NT2/D1 (cell line): ENCODE results near the gene FH.

ENCODE experiments used
- DNase-seq: peaks from one replicate; pipeline ENCODE4 v3.0.0-alpha.2; 2011; ENCODE audit warnings: low read depth, low spot score
- H3K27me3 ChIP-seq: 2 replicates; pipeline ENCODE4 v1.6.0; 2011; ENCODE audit warnings: mild to moderate bottlenecking; ENCODE audit not compliant: insufficient read length, insufficient read depth
- H3K36me3 ChIP-seq: 2 replicates; pipeline ENCODE4 v1.6.1; 2011; ENCODE audit warnings: mild to moderate bottlenecking, low read length, mixed read lengths; ENCODE audit not compliant: insufficient read depth, insufficient read length
- H3K4me1 ChIP-seq: 2 replicates; pipeline ENCODE4 v1.5.1; 2011; ENCODE audit not compliant: insufficient read depth, insufficient read length
- H3K4me3 ChIP-seq: 2 replicates; pipeline ENCODE4 v1.5.1; 2011; ENCODE audit warnings: low read depth; ENCODE audit not compliant: insufficient read length
- H3K9ac ChIP-seq: 2 replicates; pipeline ENCODE4 v1.6.0; 2011; ENCODE audit warnings: low read depth; ENCODE audit not compliant: insufficient read length
- H3K9me3 ChIP-seq: 2 replicates; pipeline ENCODE4 v1.5.1; 2011; ENCODE audit warnings: mild to moderate bottlenecking, low read length; ENCODE audit not compliant: insufficient read depth
- SUZ12 ChIP-seq: IDR thresholded peaks from 2 replicates; pipeline ENCODE4 v1.6.1; 2011; ENCODE audit not compliant: insufficient read length, insufficient read depth; ENCODE audit errors: extremely low read depth
- YY1 ChIP-seq: IDR thresholded peaks from 2 replicates; pipeline ENCODE4 v1.6.1; 2011; ENCODE audit not compliant: insufficient read length, insufficient read depth
- ZNF274 ChIP-seq: IDR thresholded peaks from 2 replicates; pipeline ENCODE4 v1.6.1; 2011; ENCODE audit warnings: mild to moderate bottlenecking, low read depth, low read length

FH gene

DNA sequence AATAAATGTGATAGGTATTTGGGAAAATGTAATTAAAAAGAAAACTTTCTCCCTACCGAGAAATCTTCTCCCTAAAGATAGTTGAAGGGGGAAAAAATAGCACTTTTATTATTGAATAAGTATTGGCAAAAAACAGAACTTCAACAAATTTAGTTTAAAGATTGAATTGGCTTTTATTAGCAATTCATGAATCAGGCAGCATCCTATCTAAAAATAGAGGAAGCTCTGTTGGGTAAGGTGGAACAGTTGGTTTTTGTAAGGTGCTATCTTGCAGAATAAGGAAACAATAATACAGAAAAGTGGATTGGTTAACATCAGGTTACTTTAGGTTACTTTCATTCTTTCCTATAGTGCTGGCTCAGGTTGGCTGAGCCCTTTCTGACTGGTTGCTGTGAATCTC is 62.8 kb downstream of the FH start:
- H3K9me3 ChIP-seq = peaks cover 36% of the 10 kb centered on the region

DNA sequence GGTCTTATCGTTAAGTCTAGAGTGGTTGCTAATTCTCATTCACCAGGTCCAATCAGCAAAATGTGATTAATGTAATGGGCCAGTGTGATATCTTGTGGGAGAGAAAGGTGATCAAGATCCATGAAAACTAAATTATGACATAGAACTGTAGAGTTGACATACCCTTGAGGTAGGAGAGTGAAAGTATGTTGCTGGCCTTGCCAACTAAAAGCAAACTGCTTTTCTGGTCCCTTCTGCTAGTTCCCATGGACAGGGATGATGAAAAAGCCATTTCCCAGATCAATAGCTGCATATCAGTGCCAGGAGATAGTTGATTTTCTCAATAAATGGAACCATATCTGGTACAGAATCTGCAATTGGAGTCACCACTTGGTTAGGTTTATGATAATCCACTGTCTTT is 65.8 kb downstream of the FH start:
- Histone ChIP-seq H3K9ac (no peak overlapping the region), H3K4me1 (no peaks in the 10 kb centered on the region), H3K9me3 (peaks cover 30% of the 10 kb centered on the region), H3K36me3 (no peaks in the 10 kb centered on the region), H3K4me3 (no peak overlapping the region), H3K27me3 (peaks cover 31% of the 10 kb centered on the region)
- DNase-seq = no peak
- TF ChIP-seq ZNF274 (no peak), YY1 (no peak), SUZ12 (no peak)

More for the DNA sequence above, 62.8 kb downstream of the FH start:
- Histone ChIP-seq H3K4me3 (no peak overlapping the region), H3K4me1 (no peaks in the 10 kb centered on the region), H3K36me3 (no peaks in the 10 kb centered on the region), H3K9ac (no peak overlapping the region), H3K27me3 (peaks cover 46% of the 10 kb centered on the region)
- no peak for TF ChIP-seq YY1
- no peak for TF ChIP-seq ZNF274
- no peak for TF ChIP-seq SUZ12
- DNase-seq = no peak

DNA sequence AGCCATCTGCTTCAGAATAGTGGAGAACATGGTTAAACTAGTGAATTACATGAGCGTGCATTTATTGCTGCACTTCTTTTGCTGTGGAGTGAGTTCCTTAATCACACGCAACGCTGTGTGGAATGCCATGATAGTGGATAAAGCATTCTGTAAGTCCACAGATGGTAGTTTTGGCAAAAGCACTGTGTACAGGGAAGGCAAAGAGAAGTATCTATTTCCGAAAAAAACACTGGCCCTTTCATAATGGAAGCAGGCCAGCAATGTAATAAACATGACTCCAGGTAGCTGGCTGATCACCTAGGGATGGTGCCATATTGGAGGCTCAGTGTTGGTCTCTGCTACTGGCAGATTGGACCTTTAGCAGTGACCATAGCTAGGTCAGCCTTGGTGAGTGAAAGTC is 67.6 kb downstream of the FH start:
- Histone ChIP-seq H3K9me3 (peaks cover 17% of the 10 kb centered on the region), H3K4me1 (no peaks in the 10 kb centered on the region), H3K36me3 (no peaks in the 10 kb centered on the region), H3K27me3 (peaks cover 19% of the 10 kb centered on the region), H3K9ac (no peak overlapping the region), H3K4me3 (no peak overlapping the region)
- TF ChIP-seq SUZ12 (no peak), YY1 (no peak), ZNF274 (no peak)
- no peak for DNase-seq
